ENCODE results near the gene NOSTRIN.
A peak's percentile ranks its signal among the peaks of the same experiment; 100 is the strongest.

NOSTRIN gene

GRCh38 chr2:168797286-168797655, 5.2 kb upstream of the NOSTRIN start:
- DNase-seq (ENCODE audit: low read depth), result no peak
- no peak for TF ChIP-seq CTCF (conservative IDR thresholded peaks at IDR 0.05; ENCODE audit: low read depth, low read length)
- no peak overlapping the region for H3K4me3 ChIP-seq (ENCODE audit: low read depth, low read length)

- DNase-seq (ENCODE audit: low read depth), result peak; percentile 84
- no peak for TF ChIP-seq CTCF (conservative IDR thresholded peaks at IDR 0.05; ENCODE audit: low read depth, low read length)
- no peak overlapping the region for H3K4me3 ChIP-seq (ENCODE audit: low read depth, low read length)
Measured at GRCh38 chr2:168798076-168798887, 4.2 kb upstream of the NOSTRIN start.

GRCh38 chr2:168798888-168799410, 3.5 kb upstream of the NOSTRIN start:
- no peak for TF ChIP-seq CTCF (conservative IDR thresholded peaks at IDR 0.05; ENCODE audit: low read depth, low read length)
- no peak for DNase-seq (ENCODE audit: low read depth)
- H3K4me3 ChIP-seq (ENCODE audit: low read depth, low read length), result no peak overlapping the region

GRCh38 chr2:168801471-168801870, 966 bp upstream of the NOSTRIN start:
- no peak for DNase-seq (ENCODE audit: low read depth)
- H3K4me3 ChIP-seq (ENCODE audit: low read depth, low read length), result no peak overlapping the region
- TF ChIP-seq CTCF (conservative IDR thresholded peaks at IDR 0.05; ENCODE audit: low read depth, low read length), result no peak

- TF ChIP-seq CTCF (conservative IDR thresholded peaks at IDR 0.05; ENCODE audit: low read depth, low read length), result no peak
- no peak for DNase-seq (ENCODE audit: low read depth)
- H3K4me3 ChIP-seq (ENCODE audit: low read depth, low read length), result no peak overlapping the region
Measured at GRCh38 chr2:168802859-168803725, 655 bp downstream of the NOSTRIN start.

- TF ChIP-seq CTCF (conservative IDR thresholded peaks at IDR 0.05; ENCODE audit: low read depth, low read length), result no peak
- no peak overlapping the region for H3K4me3 ChIP-seq (ENCODE audit: low read depth, low read length)
- DNase-seq (ENCODE audit: low read depth), result peak; percentile 38
Measured at GRCh38 chr2:168804214-168804613, 1.8 kb downstream of the NOSTRIN start.

Data from choroid plexus epithelial cell (primary cell).